DMS 273 treated with DMSO at 0.1 percent for 48 hours (cell line): ENCODE data around the gene MYOF.
"Not testable (repeated sequence)": the region's sequence is repeated elsewhere in the genome, so short reads cannot be mapped to it uniquely, and the experiment has no call there.

Source experiments
- DNase-seq: peaks from one replicate; lab custom pipeline; 2025; lab: John Stamatoyannopoulos, UW

The MYOF gene

GRCh38 chr10:93481637-93482144, 443 bp downstream of the MYOF start:
- no peak for DNase-seq

- no peak for DNase-seq
Observed at GRCh38 chr10:93478873-93479272, 3.3 kb downstream of the MYOF start.

- no peak for DNase-seq
Observed at GRCh38 chr10:93476756-93477155, 5.4 kb downstream of the MYOF start.

- DNase-seq, result no peak
Observed at GRCh38 chr10:93475871-93476270, 6.3 kb downstream of the MYOF start.

GRCh38 chr10:93475227-93475626, 6.9 kb downstream of the MYOF start:
- DNase-seq, result no peak

DNA sequence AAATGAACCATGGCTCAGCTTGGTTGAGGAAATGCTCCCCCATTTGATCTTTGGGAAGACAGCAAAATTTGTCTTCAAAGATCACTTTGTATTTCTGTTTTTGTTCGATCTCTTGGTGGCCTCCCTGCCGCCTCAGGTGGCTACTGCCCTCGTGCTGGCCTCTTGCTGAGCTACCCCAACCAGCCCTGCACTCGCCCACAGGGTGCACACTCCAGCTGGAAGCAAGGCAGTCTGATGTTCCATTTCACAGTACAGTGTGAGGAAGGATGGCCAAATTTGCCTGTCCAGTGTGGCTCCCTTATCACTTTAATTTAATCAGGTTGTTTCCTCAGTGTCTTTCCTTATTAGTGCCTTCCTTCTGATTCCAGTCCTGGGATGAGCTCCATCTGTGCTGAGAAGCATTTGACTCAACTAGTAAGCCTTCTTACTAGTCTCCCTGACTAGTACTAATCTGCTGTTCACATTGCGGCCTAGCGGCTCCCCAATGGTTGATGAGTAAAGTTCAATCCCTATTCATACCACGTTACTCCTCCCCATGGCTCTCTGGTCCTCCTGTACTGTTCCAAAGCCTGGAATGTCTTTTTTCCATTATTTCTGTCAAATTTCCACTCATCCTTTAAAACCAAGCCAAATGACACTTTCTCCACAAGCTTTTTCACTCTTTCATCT, 8.2 kb downstream of the MYOF start:
- DNase-seq, result no peak

DNA sequence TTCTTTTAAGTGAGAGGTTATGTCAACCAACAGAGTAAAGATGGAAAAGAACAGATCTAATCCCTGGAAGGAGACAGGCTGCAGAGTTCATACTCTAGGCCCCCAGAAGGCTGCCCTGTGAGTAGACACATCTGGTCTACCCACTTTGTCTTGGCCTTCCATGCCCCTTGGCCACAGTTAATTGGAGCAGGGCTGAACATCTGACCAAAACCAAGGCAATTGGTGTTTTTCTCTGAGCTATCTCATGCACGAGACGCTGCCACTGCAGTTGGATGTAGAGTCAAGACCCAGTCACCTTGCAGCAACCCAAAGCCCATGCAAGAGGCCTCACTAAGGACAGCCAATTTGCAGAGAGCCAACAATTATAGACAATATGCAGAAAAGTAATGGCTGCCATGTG, 9.0 kb downstream of the MYOF start:
- DNase-seq, result no peak

DNA sequence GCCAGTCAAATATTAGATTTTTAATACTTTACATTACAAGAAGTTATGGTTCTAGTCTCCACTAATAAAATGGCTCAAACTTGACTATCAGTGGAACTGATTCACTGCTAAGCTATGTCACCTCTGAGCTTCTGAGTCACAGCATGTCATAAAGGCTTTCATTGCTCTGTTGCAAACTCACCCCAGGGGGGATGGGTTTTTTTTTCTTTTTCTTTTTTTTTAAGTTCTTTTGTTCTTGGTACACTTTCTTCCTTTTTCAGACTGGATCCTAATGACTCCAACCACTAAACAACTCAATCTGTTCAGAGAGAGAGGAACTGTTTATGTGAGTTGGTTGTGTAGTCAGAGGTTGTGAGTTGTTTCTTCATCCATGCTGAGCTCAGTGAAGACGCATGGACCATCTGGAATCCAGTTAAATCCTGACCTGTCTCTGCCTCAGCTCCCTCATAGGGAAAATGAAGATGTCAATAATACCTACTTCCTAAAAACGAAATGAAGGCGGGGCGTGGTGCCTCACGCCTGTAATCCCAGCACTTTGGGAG, 11.0 kb downstream of the MYOF start:
- no peak for DNase-seq

DNA sequence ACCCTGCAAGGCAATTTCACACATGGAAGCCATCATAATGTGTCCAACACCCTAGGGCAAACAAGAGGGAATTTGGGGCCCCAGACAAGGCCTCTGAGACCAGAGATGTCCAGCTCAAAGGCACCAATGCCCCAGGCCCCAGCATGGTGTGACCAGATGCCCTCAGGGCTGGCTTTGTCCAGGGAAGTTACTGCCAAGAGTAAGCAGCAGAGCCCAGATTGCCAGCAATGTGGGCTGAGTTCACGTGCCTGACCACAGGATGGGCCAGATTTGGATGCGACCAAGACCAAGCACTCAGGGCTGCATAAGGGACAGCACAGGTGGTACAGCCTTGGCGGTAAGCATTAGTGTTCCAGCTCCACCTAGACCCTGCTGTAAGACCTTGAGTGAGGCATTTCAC, 12.7 kb downstream of the MYOF start:
- no peak for DNase-seq

- no peak for DNase-seq
Observed at GRCh38 chr10:93468461-93469213, 13.5 kb downstream of the MYOF start.

DNA sequence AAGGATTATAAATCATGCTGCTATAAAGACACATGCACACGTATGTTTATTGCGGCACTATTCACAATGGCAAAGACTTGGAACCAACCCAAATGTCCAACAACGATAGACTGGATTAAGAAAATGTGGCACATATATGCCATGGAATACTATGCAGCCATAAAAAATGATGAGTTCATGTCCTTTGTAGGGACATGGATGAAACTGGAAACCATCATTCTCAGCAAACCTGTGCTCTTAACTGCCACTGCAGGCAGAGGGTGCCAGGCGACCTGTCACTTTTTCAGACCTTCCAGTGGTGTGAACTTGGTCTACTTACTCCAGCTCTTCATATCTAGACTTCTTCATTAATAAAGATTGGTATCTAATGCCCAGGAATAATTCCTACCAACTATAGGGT, 14.5 kb downstream of the MYOF start:
- DNase-seq, result not testable (repeated sequence)

GRCh38 chr10:93465806-93466675, 16.1 kb downstream of the MYOF start:
- DNase-seq, result peak; percentile 84

DNA sequence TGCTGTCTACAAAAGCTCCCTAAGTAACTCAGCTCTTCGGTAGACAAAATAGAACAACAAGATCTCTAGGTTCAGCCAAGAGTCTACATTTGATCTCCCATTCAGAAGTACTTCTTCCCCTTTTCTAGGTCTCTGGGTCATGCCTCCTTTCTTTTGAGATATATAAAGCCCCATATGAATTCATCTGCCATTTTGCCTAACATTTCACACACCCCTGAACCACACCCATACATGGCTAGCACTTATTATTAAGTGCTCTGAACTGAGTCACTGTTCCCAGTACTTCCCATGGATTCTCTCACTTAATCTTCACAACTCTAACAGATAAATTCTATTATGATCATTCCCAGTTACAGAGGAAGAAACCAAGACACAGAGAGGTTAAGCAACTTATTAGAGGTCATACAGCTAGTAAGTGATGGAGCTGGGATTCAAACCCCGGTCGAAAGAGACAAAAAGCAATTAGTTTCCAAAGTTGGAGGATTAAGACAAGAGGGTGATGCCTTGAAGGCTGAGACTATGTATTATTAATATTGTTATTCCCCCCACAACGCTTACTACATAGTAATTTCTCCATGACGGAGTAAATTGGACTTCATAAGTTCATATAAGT, 17.3 kb downstream of the MYOF start:
- DNase-seq, result no peak

DNA sequence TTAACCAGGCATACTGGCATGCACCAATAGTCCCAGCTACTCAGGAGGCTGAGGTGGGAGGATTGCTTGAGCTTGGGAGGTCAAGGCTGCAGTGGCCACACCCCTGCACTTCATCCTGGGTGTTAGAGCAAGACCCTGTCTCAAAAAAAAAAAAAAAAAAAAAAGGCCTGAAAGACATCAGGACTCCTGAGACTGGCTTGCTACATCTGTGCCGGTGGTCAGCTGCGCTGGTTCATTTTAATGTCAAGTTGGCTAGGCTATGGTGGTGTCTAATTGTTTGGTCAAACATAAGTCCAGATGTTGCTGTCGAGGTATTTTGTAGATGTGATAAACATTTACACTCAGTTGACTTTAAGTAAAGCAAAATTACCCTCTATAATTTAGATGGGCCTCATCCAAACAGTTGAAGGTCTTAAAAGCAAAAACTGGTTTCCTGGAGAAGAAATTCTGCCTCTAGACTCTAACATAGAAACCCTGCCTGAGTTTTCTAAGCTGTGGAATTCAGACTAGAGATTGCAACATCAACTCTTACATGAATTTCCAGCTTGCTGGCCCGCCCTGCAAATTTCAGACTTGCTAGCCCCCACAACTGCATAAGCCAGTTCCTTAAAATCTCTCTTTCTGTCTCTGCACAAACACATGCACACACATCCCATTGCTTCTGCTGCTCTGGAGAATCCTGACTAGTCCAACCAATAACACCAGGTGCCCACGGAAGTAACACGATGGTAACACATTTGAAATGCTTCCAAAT, 18.2 kb downstream of the MYOF start:
- no peak for DNase-seq

GRCh38 chr10:93462881-93463280, 19.3 kb downstream of the MYOF start:
- no peak for DNase-seq

DNA sequence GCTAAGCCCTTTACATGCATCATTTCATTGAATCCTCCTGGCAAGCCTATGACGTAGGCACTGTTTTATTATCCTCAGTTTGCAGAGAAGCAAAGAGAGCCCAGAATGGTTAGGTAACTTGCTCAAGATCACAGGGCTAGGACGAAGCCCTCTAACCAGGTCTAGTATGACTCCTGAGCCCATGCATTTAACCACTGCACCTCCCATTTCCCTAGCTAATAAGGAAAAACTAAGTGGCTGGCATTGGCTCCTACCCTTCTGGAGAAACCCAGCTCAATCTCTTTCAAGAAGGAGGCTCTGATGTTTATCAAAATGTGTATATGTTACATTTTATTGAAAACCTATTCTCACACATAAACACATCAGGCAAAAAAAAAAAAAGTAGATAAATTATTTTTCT, 19.8 kb downstream of the MYOF start:
- DNase-seq, result no peak

DNA sequence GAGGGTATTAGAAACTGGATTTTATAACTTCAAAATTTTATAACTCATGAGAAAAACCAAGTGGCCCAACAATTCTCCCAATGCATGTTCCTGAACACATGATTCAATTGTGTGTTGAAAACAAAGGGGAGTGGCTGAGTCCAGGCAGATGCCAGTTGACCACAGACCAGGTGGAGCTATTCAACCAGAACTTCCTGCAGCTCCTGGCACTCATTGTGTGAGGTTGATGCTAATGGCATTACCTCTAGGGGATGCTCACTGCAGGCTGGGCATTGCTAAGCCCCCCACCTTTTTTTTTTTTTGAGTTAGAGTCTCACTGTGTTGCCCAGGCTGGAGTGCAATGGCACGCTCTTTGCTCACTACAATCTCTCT, 20.3 kb downstream of the MYOF start:
- no peak for DNase-seq

GRCh38 chr10:93461109-93461806, 20.9 kb downstream of the MYOF start:
- no peak for DNase-seq

GRCh38 chr10:93459466-93459865, 22.7 kb downstream of the MYOF start:
- no peak for DNase-seq

- DNase-seq, result no peak
Observed at GRCh38 chr10:93458821-93459257, 23.3 kb downstream of the MYOF start.
